Neural cell (in vitro differentiated cells): ENCODE data around the gene MUCL3. TPM values are rescaled to one million over a fixed set of nuclear protein-coding genes. Genes with fewer than 3 reads are reported as not detected.

Experiments
- H2AFZ ChIP-seq: fragments of 200-600, 300-800 bp; sonication (generic), shearing (Covaris generic); 2 replicates; pipeline ENCODE4 v1.6.0; 2014; ENCODE audit warnings: low read depth, mild to moderate bottlenecking, antibody characterized with exemption, low read length, moderate library complexity
- H3F3A ChIP-seq: fragments of 200-600 bp; shearing (Covaris generic); 2 replicates; pipeline ENCODE4 v1.6.1; 2016; ENCODE audit warnings: mild to moderate bottlenecking, moderate library complexity, mixed read lengths, antibody characterized with exemption, low read length; ENCODE audit not compliant: insufficient read depth, poor library complexity, severe bottlenecking
- H3K27ac ChIP-seq: fragments of 200-600, 300-800 bp; sonication (generic), shearing (Covaris generic); 2 replicates; pipeline ENCODE4 v1.5.1; 2014; ENCODE audit warnings: mild to moderate bottlenecking, low read length, moderate library complexity
- H3K27me3 ChIP-seq: fragments of 300-800, 200-600 bp; sonication (generic), shearing (Covaris generic); 2 replicates; pipeline ENCODE4 v1.6.0; 2014; ENCODE audit warnings: mild to moderate bottlenecking, low read depth, low read length, moderate library complexity; ENCODE audit not compliant: insufficient read depth
- H3K36me3 ChIP-seq: fragments of 300-800, 200-600 bp; sonication (generic), shearing (Covaris generic); 2 replicates; pipeline ENCODE4 v1.5.1; 2014; ENCODE audit warnings: mild to moderate bottlenecking, antibody characterized with exemption, low read length, moderate library complexity; ENCODE audit not compliant: insufficient read depth
- H3K4me2 ChIP-seq: fragments of 300-800, 200-600 bp; sonication (generic), shearing (Covaris generic); 2 replicates; pipeline ENCODE4 v1.6.0; 2014; ENCODE audit warnings: mild to moderate bottlenecking, low read length
- H3K4me3 ChIP-seq: fragments of 300-800, 200-600 bp; sonication (generic), shearing (Covaris generic); 2 replicates; pipeline ENCODE4 v1.5.1; 2014; ENCODE audit warnings: mild to moderate bottlenecking, low read length, moderate library complexity
- H3K79me2 ChIP-seq: fragments of 200-600 bp; shearing (Covaris generic); replicated peaks from 2 replicates; pipeline ENCODE4 v1.6.0; 2014; ENCODE audit warnings: mild to moderate bottlenecking, low read length, moderate library complexity; ENCODE audit not compliant: insufficient read depth
- H3K9ac ChIP-seq: fragments of 300-800, 200-600 bp; sonication (generic), shearing (Covaris generic); 2 replicates; pipeline ENCODE4 v1.6.1; 2016; ENCODE audit warnings: mild to moderate bottlenecking, low read length, mixed read lengths
- H3K9me2 ChIP-seq: fragments of 200-600 bp; shearing (Covaris generic); 2 replicates; pipeline ENCODE4 v1.6.1; 2016; ENCODE audit warnings: mild to moderate bottlenecking, low read length, mixed read lengths; ENCODE audit not compliant: insufficient read depth
- H3K9me3 ChIP-seq: fragments of 200-600, 300-800 bp; sonication (generic), shearing (Covaris generic); 2 replicates; pipeline ENCODE4 v1.6.1; 2016; ENCODE audit warnings: mild to moderate bottlenecking, mixed run types, low read length, moderate library complexity, mixed read lengths
- H4K20me1 ChIP-seq: fragments of 200-600 bp; shearing (Covaris generic); 2 replicates; pipeline ENCODE4 v1.6.1; 2016; ENCODE audit warnings: mild to moderate bottlenecking, mixed run types; ENCODE audit not compliant: insufficient read depth
- CTCF ChIP-seq: fragments of 450-650 bp; IDR thresholded peaks from 2 replicates; pipeline ENCODE4 v1.5.1; 2014; ENCODE audit warnings: antibody characterized with exemption, mild to moderate bottlenecking, moderate library complexity; ENCODE audit not compliant: poor library complexity, severe bottlenecking
- EP300 ChIP-seq: fragments of 450-650 bp; conservative IDR thresholded peaks from 2 replicates; pipeline ENCODE4 v1.6.1; 2014; ENCODE audit warnings: antibody characterized with exemption, mild to moderate bottlenecking, moderate library complexity; ENCODE audit not compliant: poor library complexity, severe bottlenecking
- EZH2 ChIP-seq: fragments of 200-600, 300-800 bp; shearing (Covaris generic), sonication (generic); IDR thresholded peaks from 2 replicates; pipeline ENCODE4 v1.6.1; 2014; ENCODE audit warnings: antibody characterized with exemption, low read length, borderline replicate concordance, mild to moderate bottlenecking; ENCODE audit not compliant: insufficient read depth, poor library complexity, severe bottlenecking
- MXI1 ChIP-seq: fragments of 450-650 bp; conservative IDR thresholded peaks from 2 replicates; pipeline ENCODE4 v1.6.1; 2014; ENCODE audit warnings: antibody characterized with exemption, mild to moderate bottlenecking; ENCODE audit not compliant: poor library complexity, severe bottlenecking
- POLR2AphosphoS5 ChIP-seq: IDR thresholded peaks from 2 replicates; pipeline ENCODE4 v1.6.1; 2012
- RAD21 ChIP-seq: fragments of 450-650 bp; conservative IDR thresholded peaks from 2 replicates; pipeline ENCODE4 v1.6.1; 2014; ENCODE audit warnings: antibody characterized with exemption, mild to moderate bottlenecking, moderate library complexity
- REST ChIP-seq: IDR thresholded peaks from 2 replicates; pipeline ENCODE4 v1.6.1; 2012; ENCODE audit warnings: borderline replicate concordance
- SMC3 ChIP-seq: fragments of 450-650 bp; conservative IDR thresholded peaks from 2 replicates; pipeline ENCODE4 v1.6.1; 2014; ENCODE audit warnings: antibody characterized with exemption, mild to moderate bottlenecking, moderate library complexity; ENCODE audit not compliant: poor library complexity
- TAF1 ChIP-seq: IDR thresholded peaks from 2 replicates; pipeline ENCODE4 v1.6.1; 2012; ENCODE audit warnings: low read depth
- polyA plus RNA-seq: library from polyadenylated mRNA; depleted of rRNA; stranded (reverse); fragments of >200 nt; gene quantifications from 2 replicates; pipeline ENCODE4 v1.2.3, GENCODE V29; 2014

Gene MUCL3
- polyA plus RNA-seq, 1 donor from 2014 or later = not detected

GRCh38 chr6:30932665-30933365, 8.0 kb upstream of the MUCL3 start:
- Histone ChIP-seq H3K27ac (no peak overlapping the region), H4K20me1 (no peaks in the 10 kb centered on the region), H3K9me2 (no peaks in the 10 kb centered on the region), H3K27me3 (no peaks in the 10 kb centered on the region), H3F3A (no peaks in the 10 kb centered on the region), H3K9ac (no peak overlapping the region), H3K4me3 (no peak overlapping the region), H2AFZ (no peak overlapping the region), H3K9me3 (no peaks in the 10 kb centered on the region), H3K4me2 (no peak overlapping the region), H3K79me2 (no peaks in the 10 kb centered on the region), H3K36me3 (no peaks in the 10 kb centered on the region)
- no peak for TF ChIP-seq POLR2AphosphoS5
- TF ChIP-seq EZH2 = no peak
- no peak for TF ChIP-seq MXI1
- TF ChIP-seq REST = no peak
- TF ChIP-seq TAF1 = no peak
- TF ChIP-seq CTCF = no peak

DNA sequence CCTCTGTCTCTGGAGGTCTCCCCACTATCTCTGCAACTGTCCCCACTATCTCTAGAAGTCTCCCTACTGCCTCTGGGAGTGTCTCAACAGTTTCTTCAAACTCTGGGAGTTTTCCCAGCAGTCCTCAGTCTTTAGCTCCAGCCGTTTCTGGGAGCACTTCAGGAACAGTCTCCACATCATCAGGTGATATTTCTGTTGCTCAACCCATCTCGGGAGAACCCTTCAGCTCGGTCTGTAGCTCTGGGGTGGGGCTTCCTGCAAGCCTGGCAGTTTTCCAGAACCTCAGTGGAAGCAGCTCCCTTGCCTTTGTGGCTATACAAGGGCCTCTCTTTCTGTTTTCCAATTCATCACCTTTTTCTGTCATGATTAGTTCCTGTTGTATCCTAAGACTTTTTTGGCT, 5.8 kb upstream of the MUCL3 start:
- Histone ChIP-seq H2AFZ (no peak overlapping the region), H4K20me1 (no peaks in the 10 kb centered on the region)
- no peak for TF ChIP-seq POLR2AphosphoS5
- no peak for TF ChIP-seq CTCF
- no peak for TF ChIP-seq MXI1
- TF ChIP-seq EP300 = no peak
- TF ChIP-seq EZH2 = no peak
- TF ChIP-seq REST = no peak
- no peak for TF ChIP-seq RAD21
- TF ChIP-seq TAF1 = no peak
- TF ChIP-seq SMC3 = no peak

More for the DNA sequence above, 5.8 kb upstream of the MUCL3 start:
- no peak overlapping the region for H3K27ac ChIP-seq
- H3F3A ChIP-seq = no peaks in the 10 kb centered on the region
- H3K79me2 ChIP-seq = no peaks in the 10 kb centered on the region
- H3K27me3 ChIP-seq = no peaks in the 10 kb centered on the region
- no peak overlapping the region for H3K4me3 ChIP-seq
- H3K36me3 ChIP-seq = no peaks in the 10 kb centered on the region
- H3K9ac ChIP-seq = no peak overlapping the region
- no peaks in the 10 kb centered on the region for H3K9me3 ChIP-seq
- no peak overlapping the region for H3K4me2 ChIP-seq
- H3K9me2 ChIP-seq = no peaks in the 10 kb centered on the region
